NCI-H1048 (cell line): ENCODE measurements around the gene MUC15.

Experiments
- DNase-seq: peaks from one replicate; lab custom pipeline; 2025; lab: John Stamatoyannopoulos, UW

Gene MUC15

GRCh38 chr11:26575946-26576345 is 3.9 kb upstream of the MUC15 start:
- DNase-seq, result no peak

GRCh38 chr11:26573896-26574295 is 1.8 kb upstream of the MUC15 start:
- no peak for DNase-seq

GRCh38 chr11:26572770-26573402 is 823 bp upstream of the MUC15 start:
- DNase-seq, result no peak

- no peak for DNase-seq
Observed at GRCh38 chr11:26569646-26570045, 2.4 kb downstream of the MUC15 start.

- no peak for DNase-seq
Observed at GRCh38 chr11:26558190-26558589, 13.9 kb downstream of the MUC15 start.

- no peak for DNase-seq
Observed at GRCh38 chr11:26557666-26558065, 14.4 kb downstream of the MUC15 start.

GRCh38 chr11:26556582-26556981 is 15.5 kb downstream of the MUC15 start:
- DNase-seq, result no peak

- DNase-seq, result no peak
Observed at GRCh38 chr11:26554455-26554854, 17.6 kb downstream of the MUC15 start.

- no peak for DNase-seq
Observed at GRCh38 chr11:26553182-26553581, 18.9 kb downstream of the MUC15 start.

GRCh38 chr11:26551186-26551801 is 20.8 kb downstream of the MUC15 start:
- DNase-seq, result no peak

- no peak for DNase-seq
Observed at GRCh38 chr11:26550022-26550421, 22.0 kb downstream of the MUC15 start.

GRCh38 chr11:26549176-26549575 is 22.9 kb downstream of the MUC15 start:
- no peak for DNase-seq

- DNase-seq, result no peak
Observed at GRCh38 chr11:26541870-26542269, 30.2 kb downstream of the MUC15 start.

GRCh38 chr11:26539517-26539916 is 32.5 kb downstream of the MUC15 start:
- no peak for DNase-seq

GRCh38 chr11:26537341-26537740 is 34.7 kb downstream of the MUC15 start:
- no peak for DNase-seq

- DNase-seq, result no peak
Observed at GRCh38 chr11:26527685-26528084, 44.4 kb downstream of the MUC15 start.

- no peak for DNase-seq
Observed at GRCh38 chr11:26522912-26523610, 49.0 kb downstream of the MUC15 start.

- no peak for DNase-seq
Observed at GRCh38 chr11:26519469-26519868, 52.6 kb downstream of the MUC15 start.

GRCh38 chr11:26512196-26512595 is 59.9 kb downstream of the MUC15 start:
- DNase-seq, result no peak

- no peak for DNase-seq
Observed at GRCh38 chr11:26510756-26511155, 61.3 kb downstream of the MUC15 start.

- DNase-seq, result no peak
Observed at GRCh38 chr11:26510164-26510563, 61.9 kb downstream of the MUC15 start.
